ENCODE results near the gene MTERF4. TPM values are rescaled to one million over a fixed set of nuclear protein-coding genes. Genes with fewer than 3 reads are reported as not detected.

MTERF4 gene
- total RNA-seq (2014; rRNA removed; shearing (Covaris generic)): 30.0 and 46.3 TPM in 2 replicates

GRCh38 chr2:241102239-241102803 is at the start of gene MTERF4:
TSS of gene MTERF4 (minus strand) at chr2:241102287. CDS start at chr2:241102273, 14 bp downstream.
- H3K4me3 ChIP-seq: peak within 1 kb of the TSS; percentile 59
- no peaks in the 10 kb centered on the region for H3K9me3 ChIP-seq (replicated peaks)
- peaks cover 51% of the 10 kb centered on the region for H3K36me3 ChIP-seq
- H3K27ac ChIP-seq: peak within 1 kb of the TSS; percentile 25
- H3K27me3 ChIP-seq (replicated peaks): no peaks in the 10 kb centered on the region
- H3K4me1 ChIP-seq (replicated peaks): peaks cover 17% of the 10 kb centered on the region
- peak; percentile 81 to 82 for DNase-seq (ENCODE audit: low read depth in 1 of 2, low spot score in 2 of 2)

GRCh38 chr2:241150660-241151530 is 48.8 kb upstream of the MTERF4 start:
- H3K27ac ChIP-seq: peak overlapping the region; percentile 64
- H3K9me3 ChIP-seq (replicated peaks): no peaks in the 10 kb centered on the region
- H3K27me3 ChIP-seq (replicated peaks): no peaks in the 10 kb centered on the region
- H3K4me1 ChIP-seq (replicated peaks): peaks cover 36% of the 10 kb centered on the region
- peaks cover 44% of the 10 kb centered on the region for H3K36me3 ChIP-seq
- peak; percentile 42 to 61 for DNase-seq (ENCODE audit: low read depth in 1 of 2, low spot score in 2 of 2)
- peak overlapping the region; percentile 77 for H3K4me3 ChIP-seq

- peaks cover 31% of the 10 kb centered on the region for H3K4me1 ChIP-seq (replicated peaks)
- peak within 1 kb of the TSS; percentile 64 for H3K27ac ChIP-seq
- H3K27me3 ChIP-seq (replicated peaks): no peaks in the 10 kb centered on the region
- peak; percentile 92 to 95 for DNase-seq (ENCODE audit: low read depth in 1 of 2, low spot score in 2 of 2)
- peak within 1 kb of the TSS; percentile 77 for H3K4me3 ChIP-seq
- H3K9me3 ChIP-seq (replicated peaks): no peaks in the 10 kb centered on the region
- H3K36me3 ChIP-seq: peaks cover 37% of the 10 kb centered on the region
Observed at GRCh38 chr2:241149925-241150659, 48.0 kb upstream of the MTERF4 start, which contains the start of gene PPP1R7. TSS of gene PPP1R7 (plus strand) at chr2:241150467. CDS start at chr2:241150496, 29 bp downstream.

- Histone ChIP-seq H3K27me3 (replicated peaks) (no peaks in the 10 kb centered on the region), H3K4me3 (peak overlapping the region; percentile 77), H3K4me1 (replicated peaks) (peaks cover 31% of the 10 kb centered on the region), H3K9me3 (replicated peaks) (no peaks in the 10 kb centered on the region), H3K36me3 (peaks cover 32% of the 10 kb centered on the region), H3K27ac (no peak overlapping the region)
- no peak for DNase-seq (ENCODE audit: low read depth in 1 of 2, low spot score in 2 of 2)
Observed at GRCh38 chr2:241149675-241149924, 47.5 kb upstream of the MTERF4 start.

GRCh38 chr2:241148891-241149674 is 47.0 kb upstream of the MTERF4 start, which contains the start of gene PASK:
TSS of gene PASK (minus strand) at chr2:241149472. CDS start at chr2:241143032, 6,440 bp downstream.
- peaks cover 27% of the 10 kb centered on the region for H3K36me3 ChIP-seq
- H3K4me1 ChIP-seq (replicated peaks): peaks cover 31% of the 10 kb centered on the region
- H3K4me3 ChIP-seq: peak within 1 kb of the TSS; percentile 77
- no peaks in the 10 kb centered on the region for H3K27me3 ChIP-seq (replicated peaks)
- H3K9me3 ChIP-seq (replicated peaks): no peaks in the 10 kb centered on the region
- peak; percentile 91 to 96 for DNase-seq (ENCODE audit: low read depth in 1 of 2, low spot score in 2 of 2)
- peak within 1 kb of the TSS; percentile 64 for H3K27ac ChIP-seq

GRCh38 chr2:241148239-241148638 is 46.2 kb upstream of the MTERF4 start:
- Histone ChIP-seq H3K27me3 (replicated peaks) (no peaks in the 10 kb centered on the region), H3K4me1 (replicated peaks) (peaks cover 26% of the 10 kb centered on the region), H3K4me3 (peak overlapping the region; percentile 77), H3K27ac (no peak overlapping the region), H3K9me3 (replicated peaks) (no peaks in the 10 kb centered on the region), H3K36me3 (peaks cover 23% of the 10 kb centered on the region)
- DNase-seq (ENCODE audit: low read depth in 1 of 2, low spot score in 2 of 2): no peak

- H3K36me3 ChIP-seq: peaks cover 15% of the 10 kb centered on the region
- H3K4me1 ChIP-seq (replicated peaks): peaks cover 23% of the 10 kb centered on the region
- no peaks in the 10 kb centered on the region for H3K27me3 ChIP-seq (replicated peaks)
- no peak for DNase-seq (ENCODE audit: low read depth in 1 of 2, low spot score in 2 of 2)
- H3K4me3 ChIP-seq: no peak overlapping the region
- no peaks in the 10 kb centered on the region for H3K9me3 ChIP-seq (replicated peaks)
- no peak overlapping the region for H3K27ac ChIP-seq
Observed at GRCh38 chr2:241147336-241147735, 45.2 kb upstream of the MTERF4 start.

- DNase-seq (ENCODE audit: low read depth in 1 of 2, low spot score in 2 of 2): no peak
- peaks cover 19% of the 10 kb centered on the region for H3K36me3 ChIP-seq
- peaks cover 13% of the 10 kb centered on the region for H3K4me1 ChIP-seq (replicated peaks)
- H3K4me3 ChIP-seq: no peak overlapping the region
- H3K9me3 ChIP-seq (replicated peaks): no peaks in the 10 kb centered on the region
- no peaks in the 10 kb centered on the region for H3K27me3 ChIP-seq (replicated peaks)
- H3K27ac ChIP-seq: no peak overlapping the region
Observed at GRCh38 chr2:241146286-241146685, 44.2 kb upstream of the MTERF4 start.

GRCh38 chr2:241142593-241142992 is 40.5 kb upstream of the MTERF4 start:
- no peaks in the 10 kb centered on the region for H3K27me3 ChIP-seq (replicated peaks)
- no peaks in the 10 kb centered on the region for H3K9me3 ChIP-seq (replicated peaks)
- DNase-seq (ENCODE audit: low read depth in 1 of 2, low spot score in 2 of 2): no peak
- no peak overlapping the region for H3K27ac ChIP-seq
- H3K4me1 ChIP-seq (replicated peaks): peaks cover 36% of the 10 kb centered on the region
- H3K36me3 ChIP-seq: peaks cover 36% of the 10 kb centered on the region
- H3K4me3 ChIP-seq: no peak overlapping the region

- H3K27me3 ChIP-seq (replicated peaks): no peaks in the 10 kb centered on the region
- H3K36me3 ChIP-seq: peaks cover 38% of the 10 kb centered on the region
- H3K4me1 ChIP-seq (replicated peaks): peaks cover 42% of the 10 kb centered on the region
- H3K4me3 ChIP-seq: no peak overlapping the region
- no peak overlapping the region for H3K27ac ChIP-seq
- no peaks in the 10 kb centered on the region for H3K9me3 ChIP-seq (replicated peaks)
- no peak for DNase-seq (ENCODE audit: low read depth in 1 of 2, low spot score in 2 of 2)
Observed at GRCh38 chr2:241142063-241142462, 40.0 kb upstream of the MTERF4 start.

GRCh38 chr2:241141214-241141770 is 39.2 kb upstream of the MTERF4 start:
- Histone ChIP-seq H3K36me3 (peaks cover 45% of the 10 kb centered on the region), H3K4me1 (replicated peaks) (peaks cover 47% of the 10 kb centered on the region), H3K27ac (no peak overlapping the region), H3K9me3 (replicated peaks) (no peaks in the 10 kb centered on the region), H3K27me3 (replicated peaks) (no peaks in the 10 kb centered on the region), H3K4me3 (no peak overlapping the region)
- DNase-seq (ENCODE audit: low read depth in 1 of 2, low spot score in 2 of 2): no peak

GRCh38 chr2:241140445-241140840 is 38.4 kb upstream of the MTERF4 start:
- H3K4me3 ChIP-seq: no peak overlapping the region
- peaks cover 47% of the 10 kb centered on the region for H3K4me1 ChIP-seq (replicated peaks)
- no peaks in the 10 kb centered on the region for H3K9me3 ChIP-seq (replicated peaks)
- no peaks in the 10 kb centered on the region for H3K27me3 ChIP-seq (replicated peaks)
- peak in 1 of 2 experiments; percentile 40 for DNase-seq (ENCODE audit: low read depth in 1 of 2, low spot score in 2 of 2)
- no peak overlapping the region; the same call in 1 of the 2 replicates for H3K27ac ChIP-seq
- peaks cover 54% of the 10 kb centered on the region for H3K36me3 ChIP-seq
